Natural killer cell (primary cell): ENCODE measurements around the gene AGER. TPM values are rescaled to one million over a fixed set of nuclear protein-coding genes. Genes with fewer than 3 reads are reported as not detected.

Experiments used
- ATAC-seq, 3 donors: fragments of 150-1000 bp in 2 of 3; fragments of 200-7000 bp in 1 of 3; cut with Tn5 transposase; 1 replicate in 1 of 3; 2 replicates in 2 of 3; pipeline ENCODE4 v1.10.0; 2021; ENCODE audit warnings: mild to moderate bottlenecking in 2 of 3, moderate library complexity in 2 of 3
- DNase-seq, 2 donors: peaks; one replicate each; pipeline versions ENCODE4 v3.0.0 to v3.0.0-alpha.2; 2013 to 2021; ENCODE audit warnings: mixed read lengths in 1 of 2
- H3K27ac ChIP-seq: one replicate; pipeline ENCODE4 v1.5.1; 2013; ENCODE audit warnings: mild to moderate bottlenecking, low read length
- H3K27me3 ChIP-seq: one replicate; pipeline ENCODE4 v1.6.1; 2013; ENCODE audit warnings: low read length; ENCODE audit not compliant: control insufficient read depth, insufficient read depth
- H3K36me3 ChIP-seq: one replicate; pipeline ENCODE4 v1.6.1; 2013; ENCODE audit warnings: low read length; ENCODE audit not compliant: control insufficient read depth, insufficient read depth
- H3K4me1 ChIP-seq: one replicate; pipeline ENCODE4 v1.6.1; 2013; ENCODE audit warnings: low read length; ENCODE audit not compliant: control insufficient read depth, insufficient read depth
- H3K4me3 ChIP-seq: one replicate; pipeline ENCODE4 v1.5.1; 2013; ENCODE audit warnings: low read length
- H3K9me3 ChIP-seq: one replicate; pipeline ENCODE4 v1.6.1; 2013; ENCODE audit warnings: low read length; ENCODE audit not compliant: control insufficient read depth, insufficient read depth
- H3K27ac Mint-ChIP-seq, 2 donors: one replicate each; pipeline ENCODE4 v1.8.0; 2022; ENCODE audit warnings: mild to moderate bottlenecking in 2 of 2, mixed read lengths in 2 of 2, moderate library complexity in 1 of 2
- H3K27me3 Mint-ChIP-seq, 2 donors: one replicate each; pipeline ENCODE4 v1.8.0; 2022; ENCODE audit warnings: low read depth in 2 of 2, mixed read lengths in 2 of 2
- H3K36me3 Mint-ChIP-seq: one replicate; pipeline ENCODE4 v1.8.0; 2022; ENCODE audit warnings: mixed read lengths
- H3K4me1 Mint-ChIP-seq, 2 donors: one replicate each; pipeline ENCODE4 v1.8.0; 2022; ENCODE audit warnings: mixed read lengths in 2 of 2
- H3K4me3 Mint-ChIP-seq: one replicate; pipeline ENCODE4 v1.8.0; 2022; ENCODE audit warnings: mild to moderate bottlenecking, moderate library complexity, mixed read lengths
- H3K9me3 Mint-ChIP-seq, 2 donors: one replicate each; pipeline ENCODE4 v1.8.0; 2022; ENCODE audit warnings: mixed read lengths in 2 of 2
- CTCF ChIP-seq: fragments of 200-600 bp; IDR thresholded peaks from one replicate; pipeline ENCODE4 v1.8.0; 2022; ENCODE audit warnings: antibody characterized with exemption
- WGBS: methylation state at CpG from one replicate; pipeline ENCODE4 v1.1.7; 2013; ENCODE audit warnings: missing lambda C conversion rate; ENCODE audit not compliant: insufficient coverage; 5-methylcytosine and 5-hydroxymethylcytosine counted together
- intact Hi-C: fragments of 100-400 bp; cut with micrococcal nuclease; formaldehyde crosslinking; loops from one replicate; pipeline ENCODE4 v1.14.2; 2022
- total RNA-seq, 4 donors: library from RNA; stranded (reverse); fragments of 120-200 nt in 1 of 4; gene quantifications; one replicate each; pipeline versions ENCODE4 v1.2.3 to v1.2.4, GENCODE V29; 2013 to 2022

AGER gene
- total RNA-seq, 3 donors from 2014 or later (not counting 1 experiment from before 2014, with no cell fraction given), result 19.0 to 25.1 (median 22.9) TPM

- no peaks in the 10 kb centered on the region for H3K27me3 ChIP-seq
- H3K9me3 ChIP-seq, result no peaks in the 10 kb centered on the region
- peaks cover under 1% of the 10 kb centered on the region for H3K36me3 ChIP-seq
- H3K9me3 Mint-ChIP-seq, result no peaks in the 10 kb centered on the region
- peak overlapping the region in 1 of 2 donors; percentile 61 for H3K27ac Mint-ChIP-seq
- no peak for TF ChIP-seq CTCF
- H3K4me3 Mint-ChIP-seq, result peak overlapping the region; percentile 26
- H3K36me3 Mint-ChIP-seq, result no peaks in the 10 kb centered on the region
- no peak for DNase-seq
- ATAC-seq, result no peak
- H3K27me3 Mint-ChIP-seq, result peaks cover 5 to 8% of the 10 kb centered on the region in 2 donors
- intact Hi-C loops, result loop anchor here (2.0 kb wide), 1 partner anchor 17 kb away; no protein-coding TSS in a partner anchor
- WGBS, result 97% methylated on average over 14 of the region's 14 CpGs
- peaks cover 37% of the 10 kb centered on the region for H3K4me1 ChIP-seq
- H3K4me3 ChIP-seq, result no peak overlapping the region
- peaks cover 34 to 40% of the 10 kb centered on the region in 2 donors for H3K4me1 Mint-ChIP-seq
- no peak overlapping the region for H3K27ac ChIP-seq
Measured at GRCh38 chr6:32131439-32131948, 52.6 kb downstream of the AGER start.

Other genes starting within 250 kb of the AGER start
- under 1 TPM in 1 of 3 donors, not detected in 2; 0.45 TPM for gene CFB, start 238.2 kb downstream of the AGER start, total RNA-seq
- gene NELFE, start 225.3 kb downstream of the AGER start, total RNA-seq, result 10 to 100 TPM; 52.6 to 62.3 (median 56.3) TPM
- 100 to 1,000 TPM; 119 to 184 (median 151) TPM for gene SKIC2, start 225.1 kb downstream of the AGER start, total RNA-seq
- gene DXO, start 212.1 kb downstream of the AGER start, total RNA-seq, result 10 to 100 TPM; 37.9 to 54.3 (median 49.0) TPM
- gene C4A, start 202.2 kb downstream of the AGER start, total RNA-seq, result 1 to 10 TPM; 5.0 to 8.2 (median 5.4) TPM
- 1 to 10 TPM; 4.0 to 5.1 (median 4.6) TPM for gene C4B, start 169.5 kb downstream of the AGER start, total RNA-seq
- gene CYP21A2, start 145.8 kb downstream of the AGER start, total RNA-seq, result under 1 TPM in 2 of 3 donors, not detected in 1; 0.28 to 0.43 TPM
- 10 to 100 TPM; 11.7 to 15.2 (median 13.5) TPM for gene TNXB, start 74.9 kb downstream of the AGER start, total RNA-seq
- gene ATF6B, start 56.0 kb downstream of the AGER start, total RNA-seq, result 100 to 1,000 TPM; 157 to 187 (median 178) TPM
- 1 to 10 TPM; 1.8 to 3.2 (median 2.4) TPM for gene FKBPL, start 54.0 kb downstream of the AGER start, total RNA-seq
- under 1 TPM; 0.38 to 0.63 (median 0.54) TPM for gene PRRT1, start 32.3 kb downstream of the AGER start, total RNA-seq
- 10 to 100 TPM; 16.3 to 28.3 (median 19.0) TPM for gene PPT2, start 30.1 kb downstream of the AGER start, total RNA-seq
- gene EGFL8, start 19.7 kb downstream of the AGER start, total RNA-seq, result 10 to 100 TPM; 18.2 to 22.9 (median 20.1) TPM
- 10 to 100 TPM; 29.5 to 31.9 (median 31.2) TPM for gene AGPAT1, start 8.2 kb downstream of the AGER start, total RNA-seq
- 10 to 100 TPM; 35.1 to 39.2 (median 36.6) TPM for gene RNF5, start 5.8 kb downstream of the AGER start, total RNA-seq
- 100 to 1,000 TPM; 111 to 116 (median 112) TPM for gene PBX2, start 5.9 kb upstream of the AGER start, total RNA-seq
- 100 to 1,000 TPM; 216 to 240 (median 221) TPM for gene GPSM3, start 8.4 kb upstream of the AGER start, total RNA-seq
- gene NOTCH4, start 39.8 kb upstream of the AGER start, total RNA-seq, result 1 to 10 TPM; 2.6 to 4.8 (median 2.7) TPM
- not detected for gene TSBP1, start 187.7 kb upstream of the AGER start, total RNA-seq
- gene BTNL2, start 222.9 kb upstream of the AGER start, total RNA-seq, result not detected